Measurements from ENCODE around the gene BAZ2A. TPM values are rescaled to one million over a fixed set of nuclear protein-coding genes. Genes with fewer than 3 reads are reported as not detected.
"Not testable (repeated sequence)": the region's sequence is repeated elsewhere in the genome, so short reads cannot be mapped to it uniquely, and the experiment has no call there.

The BAZ2A gene
- total RNA-seq, 2 experiments from 2014 or later = 110 to 113 TPM

DNA sequence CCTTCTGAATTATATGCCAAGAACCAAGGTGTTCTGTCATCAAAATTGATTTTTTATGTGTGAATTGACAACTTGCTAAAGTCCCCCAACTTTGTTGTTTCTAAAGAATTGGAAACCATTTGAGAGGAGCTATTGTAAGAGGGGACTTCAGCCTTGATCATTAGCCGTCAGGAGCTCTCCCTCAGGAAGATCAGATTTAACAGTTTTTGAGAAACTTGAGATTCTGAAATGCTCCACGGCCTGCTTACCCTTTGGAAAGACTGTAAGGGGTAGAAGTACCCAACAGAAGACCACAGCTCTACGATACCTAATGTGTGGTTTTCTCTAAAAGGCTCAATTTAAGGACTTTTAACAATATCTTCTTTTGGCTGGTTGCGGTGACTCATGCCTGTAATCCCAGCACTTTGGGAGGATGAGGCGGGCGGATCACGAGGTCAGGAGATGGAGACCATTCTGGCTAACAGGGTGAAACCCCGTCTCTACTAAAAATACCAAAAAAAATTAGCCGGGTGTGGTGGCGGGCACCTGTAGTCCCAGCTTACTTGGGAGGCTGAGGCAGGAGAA, 51.1 kb downstream of the BAZ2A start:
- H3K27ac Mint-ChIP-seq = no peak overlapping the region
- CTCF ChIA-PET = interaction anchor here (0.9 kb wide), 1 partner anchor 12 kb away, joined by 4 read pairs; no protein-coding TSS in a partner anchor
- ATAC-seq = no peak

GRCh38 chr12:56577248-56577647, 52.9 kb downstream of the BAZ2A start:
- H3K27ac Mint-ChIP-seq; H3K36me3 Mint-ChIP-seq; H3K9me3 Mint-ChIP-seq (ENCODE audit: low read depth); ATAC-seq; H3K27me3 Mint-ChIP-seq; H3K4me3 Mint-ChIP-seq; DNase-seq: not testable (repeated sequence)
- CTCF ChIA-PET = interaction anchor here (1.0 to 2.5 kb wide), 2 partner anchors 16 to 63 kb away, joined by 5 to 17 read pairs; no protein-coding TSS in a partner anchor
- H3K4me1 Mint-ChIP-seq = peaks cover 31% of the 10 kb centered on the region

More for the DNA sequence above, 51.1 kb downstream of the BAZ2A start:
- H3K36me3 Mint-ChIP-seq = no peaks in the 10 kb centered on the region
- H3K9me3 Mint-ChIP-seq (ENCODE audit: low read depth) = no peaks in the 10 kb centered on the region
- H3K4me1 Mint-ChIP-seq = peaks cover 37% of the 10 kb centered on the region
- DNase-seq = no peak
- H3K27me3 Mint-ChIP-seq = no peaks in the 10 kb centered on the region
- no peak overlapping the region for H3K4me3 Mint-ChIP-seq

DNA sequence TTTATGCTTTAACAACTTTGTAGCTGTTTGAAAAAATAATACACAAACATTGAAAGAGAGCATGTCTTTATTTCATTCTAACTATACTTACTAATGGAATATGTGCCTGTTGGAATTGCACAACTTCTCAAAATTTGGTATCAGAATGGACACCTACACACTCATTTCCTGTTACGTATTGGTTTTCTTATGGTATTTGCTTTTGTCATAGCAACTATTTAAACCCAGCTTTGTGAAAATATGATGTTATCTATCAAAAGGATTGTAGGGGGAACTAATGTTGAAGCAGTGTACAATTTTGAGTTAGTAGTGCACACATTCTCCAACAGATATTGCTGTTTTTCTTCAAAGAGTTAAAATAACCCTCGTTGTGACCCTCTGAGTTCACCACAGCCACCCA, 55.9 kb downstream of the BAZ2A start:
- H3K36me3 Mint-ChIP-seq = no peaks in the 10 kb centered on the region
- DNase-seq (no peak), ATAC-seq (no peak)
- CTCF ChIA-PET = interaction anchor here (1.0 to 4.3 kb wide), 8 partner anchors 13 to 73 kb away, joined by 3 to 32 read pairs (median 12); partner anchors contain the start of gene RBMS2
- H3K9me3 Mint-ChIP-seq (ENCODE audit: low read depth) = no peaks in the 10 kb centered on the region
- no peak overlapping the region for H3K27ac Mint-ChIP-seq
- no peak overlapping the region for H3K4me3 Mint-ChIP-seq
- no peaks in the 10 kb centered on the region for H3K27me3 Mint-ChIP-seq
- H3K4me1 Mint-ChIP-seq = peaks cover 22% of the 10 kb centered on the region

DNA sequence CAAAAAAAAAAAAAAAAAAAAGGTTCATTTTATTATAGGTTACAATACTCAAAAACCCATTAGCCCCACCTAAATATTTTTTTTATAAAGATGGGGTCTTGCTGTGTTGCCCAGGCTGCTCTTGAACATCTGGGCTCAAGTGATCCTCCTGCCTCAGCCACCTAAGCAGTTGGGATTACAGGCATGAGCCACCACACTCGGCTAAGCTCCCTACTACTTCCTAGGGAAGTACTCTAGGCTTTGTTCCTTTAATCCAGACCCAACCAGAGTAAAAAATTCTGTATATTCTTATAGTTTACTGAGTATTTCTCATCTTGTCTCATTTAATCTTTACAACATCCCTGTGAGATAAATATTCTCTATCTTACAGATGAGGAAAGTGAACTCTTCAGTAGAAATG, 57.8 kb downstream of the BAZ2A start:
- ATAC-seq (no peak), DNase-seq (no peak)
- H3K9me3 Mint-ChIP-seq (ENCODE audit: low read depth) = no peaks in the 10 kb centered on the region
- no peak overlapping the region for H3K27ac Mint-ChIP-seq
- H3K4me3 Mint-ChIP-seq = no peak overlapping the region
- CTCF ChIA-PET = interaction anchor here (0.9 to 4.3 kb wide), 7 partner anchors 9 to 69 kb away, joined by 4 to 32 read pairs (median 7); partner anchors contain the start of gene RBMS2
- H3K4me1 Mint-ChIP-seq = peaks cover 22% of the 10 kb centered on the region
- H3K36me3 Mint-ChIP-seq = no peaks in the 10 kb centered on the region
- no peaks in the 10 kb centered on the region for H3K27me3 Mint-ChIP-seq

DNA sequence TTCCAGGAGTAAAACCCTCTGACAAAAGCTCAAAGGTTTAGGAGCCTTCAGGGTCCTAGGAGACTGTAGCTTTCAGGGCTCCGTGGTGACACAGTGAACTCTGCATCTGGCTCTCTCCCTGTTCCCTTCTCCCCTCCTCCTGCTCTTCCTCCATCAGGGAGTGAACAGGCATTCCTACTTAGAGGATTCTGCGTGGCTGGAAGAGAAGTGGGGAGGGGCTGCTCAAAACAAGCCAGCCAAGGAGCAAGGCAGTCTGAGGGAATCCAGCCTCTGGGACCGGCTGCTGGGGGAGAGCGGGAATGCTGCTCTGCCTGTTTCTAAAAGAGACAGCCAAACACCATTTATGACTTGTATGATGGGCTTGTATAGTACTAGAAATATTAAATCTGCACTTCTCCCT, 59.0 kb downstream of the BAZ2A start:
- Mint-ChIP-seq H3K4me3 (no peak overlapping the region), H3K36me3 (no peaks in the 10 kb centered on the region), H3K27ac (no peak overlapping the region), H3K27me3 (no peaks in the 10 kb centered on the region), H3K4me1 (peaks cover 23% of the 10 kb centered on the region), H3K9me3 (ENCODE audit: low read depth) (no peaks in the 10 kb centered on the region)
- CTCF ChIA-PET = interaction anchor here (0.7 to 4.3 kb wide), 4 partner anchors 10 to 57 kb away, joined by 3 to 24 read pairs (median 5); no protein-coding TSS in a partner anchor
- DNase-seq (no peak), ATAC-seq (no peak)

GRCh38 chr12:56568146-56568545, 62.0 kb downstream of the BAZ2A start:
- Mint-ChIP-seq H3K4me3 (no peak overlapping the region), H3K4me1 (peaks cover 22% of the 10 kb centered on the region), H3K36me3 (no peaks in the 10 kb centered on the region), H3K9me3 (ENCODE audit: low read depth) (no peaks in the 10 kb centered on the region), H3K27me3 (no peaks in the 10 kb centered on the region), H3K27ac (no peak overlapping the region)
- ATAC-seq (no peak), DNase-seq (no peak)
- CTCF ChIA-PET = interaction anchor here (4.3 kb wide), 1 partner anchor 54 kb away, joined by 24 read pairs; no protein-coding TSS in a partner anchor

DNA sequence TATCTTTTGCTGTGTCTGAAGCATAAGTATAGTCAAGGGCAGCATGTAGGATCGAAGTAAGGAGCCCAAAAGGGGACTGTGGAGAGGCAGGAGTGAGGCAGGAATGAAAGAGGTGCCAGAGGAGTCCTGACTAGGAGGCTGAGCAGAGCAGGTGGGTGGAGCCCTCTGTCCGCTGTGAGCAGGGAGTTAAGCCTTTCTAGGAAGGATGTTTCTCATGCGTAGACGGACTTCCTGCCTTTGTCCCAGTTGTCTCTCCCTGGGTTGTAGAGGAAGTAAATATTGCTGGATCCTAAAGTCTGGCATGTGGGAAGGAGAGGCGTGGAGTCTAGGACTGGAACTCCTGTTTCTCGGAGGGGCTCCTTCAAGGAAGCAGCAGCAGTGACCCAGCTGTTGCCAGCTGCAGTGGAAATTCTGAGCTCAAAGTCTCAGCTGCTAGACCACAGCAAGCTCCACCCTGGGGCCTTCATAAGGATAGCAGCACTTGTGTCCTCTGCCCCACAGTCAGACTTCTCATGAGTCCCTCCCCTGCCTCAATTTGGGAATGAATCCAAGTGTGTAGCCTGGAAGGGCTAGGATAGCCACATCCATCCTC, 64.5 kb downstream of the BAZ2A start:
- Mint-ChIP-seq H3K9me3 (ENCODE audit: low read depth) (no peaks in the 10 kb centered on the region), H3K36me3 (no peaks in the 10 kb centered on the region), H3K4me1 (peaks cover 17% of the 10 kb centered on the region), H3K27me3 (no peaks in the 10 kb centered on the region), H3K4me3 (peak overlapping the region; percentile 22), H3K27ac (peak overlapping the region; percentile 66)
- peak; percentile 55 for DNase-seq
- ATAC-seq = peak; percentile 81
- CTCF ChIA-PET = interaction anchor here (0.8 to 1.7 kb wide), 5 partner anchors 8 to 52 kb away, joined by 3 read pairs; no protein-coding TSS in a partner anchor

GRCh38 chr12:56551070-56551469, 79.1 kb downstream of the BAZ2A start:
- Mint-ChIP-seq H3K9me3 (ENCODE audit: low read depth) (no peaks in the 10 kb centered on the region), H3K4me1 (peaks cover 5% of the 10 kb centered on the region), H3K36me3 (no peaks in the 10 kb centered on the region), H3K27ac (no peak overlapping the region), H3K4me3 (no peak overlapping the region), H3K27me3 (no peaks in the 10 kb centered on the region)
- CTCF ChIA-PET = no interaction called here
- ATAC-seq (peak; percentile 30), DNase-seq (no peak)

- ATAC-seq = no peak
- Mint-ChIP-seq H3K27ac (no peak overlapping the region), H3K4me1 (peaks cover 5% of the 10 kb centered on the region), H3K36me3 (no peaks in the 10 kb centered on the region), H3K27me3 (no peaks in the 10 kb centered on the region), H3K4me3 (no peak overlapping the region), H3K9me3 (ENCODE audit: low read depth) (no peaks in the 10 kb centered on the region)
- DNase-seq = no peak
- CTCF ChIA-PET = no interaction called here
These were observed 83.4 kb downstream of the BAZ2A start for GRCh38 chr12:56546680-56547079.

Other genes with a start within 250 kb of the BAZ2A start
- gene TIMELESS, start 180.9 kb downstream of the BAZ2A start, total RNA-seq = 10 to 100 TPM; 64.1 to 65.8 TPM
- not detected for gene MIP, start 175.7 kb downstream of the BAZ2A start, total RNA-seq
- gene SPRYD4, start 161.7 kb downstream of the BAZ2A start, total RNA-seq = 1 to 10 TPM; 3.4 to 3.7 TPM
- gene GLS2, start 142.2 kb downstream of the BAZ2A start, total RNA-seq = 1 to 10 TPM; 1.1 to 1.4 TPM
- gene RBMS2, start 108.5 kb downstream of the BAZ2A start, total RNA-seq = 1 to 10 TPM; 9.3 to 10.0 TPM
- 100 to 1,000 TPM; 583 to 726 TPM for gene ATP5F1B, start 15.7 kb upstream of the BAZ2A start, total RNA-seq
- 100 to 1,000 TPM; 241 to 268 TPM for gene PTGES3, start 58.0 kb upstream of the BAZ2A start, total RNA-seq
- 100 to 1,000 TPM; 723 to 803 TPM for gene NACA, start 95.0 kb upstream of the BAZ2A start, total RNA-seq
- gene PRIM1, start 122.0 kb upstream of the BAZ2A start, total RNA-seq = 10 to 100 TPM; 62.9 to 65.3 TPM
- gene HSD17B6, start 133.0 kb upstream of the BAZ2A start, total RNA-seq = 1 to 10 TPM; 2.9 to 4.5 TPM

All from activated CD8-positive, alpha-beta memory T cell treated with anti-CD3 and anti-CD28 coated beads, Interleukin-2, amount 10 ng/mL, durations not matched to agents 7 days and 5 days (primary cell).